ENCODE measurements around the gene PEX10.

PEX10 gene

GRCh38 chr1:2413495-2414296 is 1.3 kb upstream of the PEX10 start:
- Histone ChIP-seq H3K27me3 (ENCODE audit: control insufficient read depth, insufficient read depth, low read length) (peaks cover 13% of the 10 kb centered on the region; the same call in 1 of the 2 replicates), H3K36me3 (ENCODE audit: control insufficient read depth, insufficient read depth, low read length) (peaks cover 12% of the 10 kb centered on the region), H3K4me3 (ENCODE audit: low read depth, low read length) (peak overlapping the region; percentile 86), H3K9ac (ENCODE audit: low read length) (peak overlapping the region; percentile 82), H3K4me1 (ENCODE audit: control insufficient read depth, insufficient read depth, low read length) (peaks cover 10% of the 10 kb centered on the region), H3K27ac (ENCODE audit: low read depth, low read length) (peak overlapping the region; percentile 82; the same call in 1 of the 2 replicates), H3K9me3 (ENCODE audit: control insufficient read depth, insufficient read depth, low read depth, low read length) (no peaks in the 10 kb centered on the region)

- Histone ChIP-seq H3K27me3 (ENCODE audit: control insufficient read depth, insufficient read depth, low read length) (peaks cover 6% of the 10 kb centered on the region; the same call in 1 of the 2 replicates), H3K36me3 (ENCODE audit: control insufficient read depth, insufficient read depth, low read length) (peaks cover 20% of the 10 kb centered on the region), H3K9me3 (ENCODE audit: control insufficient read depth, insufficient read depth, low read depth, low read length) (no peaks in the 10 kb centered on the region), H3K4me1 (ENCODE audit: control insufficient read depth, insufficient read depth, low read length) (peaks cover 10% of the 10 kb centered on the region), H3K9ac (ENCODE audit: low read length) (peak overlapping the region; percentile 82), H3K4me3 (ENCODE audit: low read depth, low read length) (peak overlapping the region; percentile 86), H3K27ac (ENCODE audit: low read depth, low read length) (peak overlapping the region; percentile 82)
Observed at GRCh38 chr1:2412773-2413494, 570 bp upstream of the PEX10 start.

- Histone ChIP-seq H3K9me3 (ENCODE audit: control insufficient read depth, insufficient read depth, low read depth, low read length) (no peaks in the 10 kb centered on the region), H3K27ac (ENCODE audit: low read depth, low read length) (peak overlapping the region; percentile 70; the same call in 1 of the 2 replicates), H3K4me3 (ENCODE audit: low read depth, low read length) (peak overlapping the region; percentile 86), H3K4me1 (ENCODE audit: control insufficient read depth, insufficient read depth, low read length) (peaks cover 10% of the 10 kb centered on the region), H3K27me3 (ENCODE audit: control insufficient read depth, insufficient read depth, low read length) (no peaks in the 10 kb centered on the region; the same call in 1 of the 2 replicates), H3K36me3 (ENCODE audit: control insufficient read depth, insufficient read depth, low read length) (peaks cover 29% of the 10 kb centered on the region), H3K9ac (ENCODE audit: low read length) (peak overlapping the region; percentile 89)
Observed at GRCh38 chr1:2411801-2412394, 466 bp downstream of the PEX10 start.

GRCh38 chr1:2409745-2410144 is 2.6 kb downstream of the PEX10 start:
- H3K36me3 ChIP-seq (ENCODE audit: control insufficient read depth, insufficient read depth, low read length) = peaks cover 49% of the 10 kb centered on the region
- H3K9ac ChIP-seq (ENCODE audit: low read length) = no peak overlapping the region
- no peaks in the 10 kb centered on the region for H3K27me3 ChIP-seq (ENCODE audit: control insufficient read depth, insufficient read depth, low read length)

GRCh38 chr1:2408859-2409276 is 3.5 kb downstream of the PEX10 start:
- Histone ChIP-seq H3K4me1 (ENCODE audit: control insufficient read depth, insufficient read depth, low read length) (peaks cover 6% of the 10 kb centered on the region), H3K36me3 (ENCODE audit: control insufficient read depth, insufficient read depth, low read length) (peaks cover 58% of the 10 kb centered on the region), H3K9ac (ENCODE audit: low read length) (no peak overlapping the region), H3K27me3 (ENCODE audit: control insufficient read depth, insufficient read depth, low read length) (no peaks in the 10 kb centered on the region), H3K4me3 (ENCODE audit: low read depth, low read length) (no peak overlapping the region), H3K9me3 (ENCODE audit: control insufficient read depth, insufficient read depth, low read depth, low read length) (no peaks in the 10 kb centered on the region), H3K27ac (ENCODE audit: low read depth, low read length) (no peak overlapping the region)

More at GRCh38 chr1:2409745-2410144, 2.6 kb downstream of the PEX10 start:
- Histone ChIP-seq H3K4me3 (ENCODE audit: low read depth, low read length) (no peak overlapping the region), H3K4me1 (ENCODE audit: control insufficient read depth, insufficient read depth, low read length) (peaks cover 10% of the 10 kb centered on the region), H3K9me3 (ENCODE audit: control insufficient read depth, insufficient read depth, low read depth, low read length) (no peaks in the 10 kb centered on the region), H3K27ac (ENCODE audit: low read depth, low read length) (no peak overlapping the region)

- Histone ChIP-seq H3K9ac (ENCODE audit: low read length) (no peak overlapping the region), H3K4me1 (ENCODE audit: control insufficient read depth, insufficient read depth, low read length) (peaks cover 1% of the 10 kb centered on the region; the same call in 1 of the 2 replicates), H3K27ac (ENCODE audit: low read depth, low read length) (no peak overlapping the region), H3K9me3 (ENCODE audit: control insufficient read depth, insufficient read depth, low read depth, low read length) (no peaks in the 10 kb centered on the region), H3K27me3 (ENCODE audit: control insufficient read depth, insufficient read depth, low read length) (no peaks in the 10 kb centered on the region), H3K36me3 (ENCODE audit: control insufficient read depth, insufficient read depth, low read length) (peaks cover 61% of the 10 kb centered on the region), H3K4me3 (ENCODE audit: low read depth, low read length) (no peak overlapping the region)
Observed at GRCh38 chr1:2408456-2408855, 3.9 kb downstream of the PEX10 start.

GRCh38 chr1:2407991-2408275 is 4.4 kb downstream of the PEX10 start:
- Histone ChIP-seq H3K9ac (ENCODE audit: low read length) (no peak overlapping the region), H3K4me1 (ENCODE audit: control insufficient read depth, insufficient read depth, low read length) (no peaks in the 10 kb centered on the region), H3K27me3 (ENCODE audit: control insufficient read depth, insufficient read depth, low read length) (no peaks in the 10 kb centered on the region), H3K4me3 (ENCODE audit: low read depth, low read length) (no peak overlapping the region), H3K9me3 (ENCODE audit: control insufficient read depth, insufficient read depth, low read depth, low read length) (no peaks in the 10 kb centered on the region), H3K27ac (ENCODE audit: low read depth, low read length) (no peak overlapping the region), H3K36me3 (ENCODE audit: control insufficient read depth, insufficient read depth, low read length) (peaks cover 66% of the 10 kb centered on the region)

GRCh38 chr1:2407166-2407990 is 5.0 kb downstream of the PEX10 start:
- Histone ChIP-seq H3K4me3 (ENCODE audit: low read depth, low read length) (no peak overlapping the region), H3K4me1 (ENCODE audit: control insufficient read depth, insufficient read depth, low read length) (no peaks in the 10 kb centered on the region), H3K36me3 (ENCODE audit: control insufficient read depth, insufficient read depth, low read length) (peaks cover 72% of the 10 kb centered on the region), H3K27ac (ENCODE audit: low read depth, low read length) (no peak overlapping the region), H3K9me3 (ENCODE audit: control insufficient read depth, insufficient read depth, low read depth, low read length) (no peaks in the 10 kb centered on the region), H3K9ac (ENCODE audit: low read length) (no peak overlapping the region), H3K27me3 (ENCODE audit: control insufficient read depth, insufficient read depth, low read length) (no peaks in the 10 kb centered on the region)

- Histone ChIP-seq H3K9me3 (ENCODE audit: control insufficient read depth, insufficient read depth, low read depth, low read length) (no peaks in the 10 kb centered on the region), H3K36me3 (ENCODE audit: control insufficient read depth, insufficient read depth, low read length) (peaks cover 80% of the 10 kb centered on the region), H3K27ac (ENCODE audit: low read depth, low read length) (no peak overlapping the region), H3K4me3 (ENCODE audit: low read depth, low read length) (no peak overlapping the region), H3K9ac (ENCODE audit: low read length) (no peak overlapping the region), H3K4me1 (ENCODE audit: control insufficient read depth, insufficient read depth, low read length) (no peaks in the 10 kb centered on the region), H3K27me3 (ENCODE audit: control insufficient read depth, insufficient read depth, low read length) (no peaks in the 10 kb centered on the region)
Observed at GRCh38 chr1:2406451-2407041, 5.8 kb downstream of the PEX10 start.

GRCh38 chr1:2405588-2406295 is 6.6 kb downstream of the PEX10 start:
- H3K36me3 ChIP-seq (ENCODE audit: control insufficient read depth, insufficient read depth, low read length) = peaks cover 85% of the 10 kb centered on the region
- no peaks in the 10 kb centered on the region for H3K4me1 ChIP-seq (ENCODE audit: control insufficient read depth, insufficient read depth, low read length)
- H3K27me3 ChIP-seq (ENCODE audit: control insufficient read depth, insufficient read depth, low read length) = no peaks in the 10 kb centered on the region
- no peak overlapping the region for H3K9ac ChIP-seq (ENCODE audit: low read length)
- no peak overlapping the region for H3K27ac ChIP-seq (ENCODE audit: low read depth, low read length)
- no peak overlapping the region for H3K4me3 ChIP-seq (ENCODE audit: low read depth, low read length)
- H3K9me3 ChIP-seq (ENCODE audit: control insufficient read depth, insufficient read depth, low read depth, low read length) = no peaks in the 10 kb centered on the region

Data from HUES6 (cell line).